Mesothelial cell of epicardium (in vitro differentiated cells): ENCODE measurements around the gene BCOR. TPM values are rescaled to one million over a fixed set of nuclear protein-coding genes. Genes with fewer than 3 reads are reported as not detected.
A peak's percentile ranks its signal among the peaks of the same experiment; 100 is the strongest.

Experiments
- DNase-seq, 2 experiments: peaks; one replicate each; pipeline ENCODE4 v3.0.0; 2021; ENCODE audit warnings: low spot score in 2 of 2; ENCODE audit not compliant: unreplicated experiment in 2 of 2
- H3K27ac Mint-ChIP-seq: 2 replicates; pipeline ENCODE4 v1.8.0; 2021; ENCODE audit warnings: mixed read lengths
- H3K27me3 Mint-ChIP-seq: 2 replicates; pipeline ENCODE4 v1.8.0; 2021; ENCODE audit warnings: low read depth, mixed read lengths
- H3K36me3 Mint-ChIP-seq: 2 replicates; pipeline ENCODE4 v1.8.0; 2021; ENCODE audit warnings: mixed read lengths
- H3K4me1 Mint-ChIP-seq: 2 replicates; pipeline ENCODE4 v1.8.0; 2021; ENCODE audit warnings: mixed read lengths
- H3K4me3 Mint-ChIP-seq: 2 replicates; pipeline ENCODE4 v1.8.0; 2021; ENCODE audit warnings: mild to moderate bottlenecking, moderate library complexity, mixed read lengths
- H3K9me3 Mint-ChIP-seq: 2 replicates; pipeline ENCODE4 v1.8.0; 2021; ENCODE audit warnings: mixed read lengths
- CTCF ChIP-seq: fragments of 200-600 bp; sonication (generic); IDR thresholded peaks from one replicate; pipeline ENCODE4 v1.5.0; 2021; ENCODE audit warnings: antibody characterized with exemption; ENCODE audit not compliant: unreplicated experiment
- total RNA-seq: library from RNA; stranded (reverse); gene quantifications from 3 replicates; pipeline ENCODE4 v1.2.1, GENCODE V29; 2021

Gene BCOR
- total RNA-seq, 1 donor from 2014 or later = 52.3 TPM

DNA sequence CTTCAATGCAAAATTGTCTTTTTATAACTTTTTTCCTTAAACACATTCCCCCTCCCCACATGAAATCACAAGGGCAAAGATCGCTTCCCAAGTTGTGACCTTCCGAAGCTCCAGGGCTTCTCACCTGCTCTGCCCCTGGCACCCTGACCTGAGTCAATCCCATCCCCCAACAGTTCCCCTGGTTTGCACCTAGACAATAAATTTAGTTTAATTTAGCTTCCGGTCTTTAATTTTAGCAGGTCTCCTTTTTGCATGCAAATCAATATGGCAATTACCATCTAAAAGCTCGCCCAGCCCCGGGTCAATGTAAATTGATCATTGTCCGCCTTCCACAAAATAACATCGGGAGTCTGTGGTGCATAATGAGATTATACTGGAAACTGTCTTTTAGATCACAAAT, 6.8 kb downstream of the BCOR start:
- no peak for TF ChIP-seq CTCF
- H3K9me3 Mint-ChIP-seq = peaks cover 7% of the 10 kb centered on the region
- H3K36me3 Mint-ChIP-seq = no peaks in the 10 kb centered on the region
- H3K27ac Mint-ChIP-seq = no peak overlapping the region
- peak overlapping the region; percentile 57 for H3K4me3 Mint-ChIP-seq
- no peaks in the 10 kb centered on the region for H3K27me3 Mint-ChIP-seq
- no peak for DNase-seq
- H3K4me1 Mint-ChIP-seq = peaks cover 68% of the 10 kb centered on the region

DNA sequence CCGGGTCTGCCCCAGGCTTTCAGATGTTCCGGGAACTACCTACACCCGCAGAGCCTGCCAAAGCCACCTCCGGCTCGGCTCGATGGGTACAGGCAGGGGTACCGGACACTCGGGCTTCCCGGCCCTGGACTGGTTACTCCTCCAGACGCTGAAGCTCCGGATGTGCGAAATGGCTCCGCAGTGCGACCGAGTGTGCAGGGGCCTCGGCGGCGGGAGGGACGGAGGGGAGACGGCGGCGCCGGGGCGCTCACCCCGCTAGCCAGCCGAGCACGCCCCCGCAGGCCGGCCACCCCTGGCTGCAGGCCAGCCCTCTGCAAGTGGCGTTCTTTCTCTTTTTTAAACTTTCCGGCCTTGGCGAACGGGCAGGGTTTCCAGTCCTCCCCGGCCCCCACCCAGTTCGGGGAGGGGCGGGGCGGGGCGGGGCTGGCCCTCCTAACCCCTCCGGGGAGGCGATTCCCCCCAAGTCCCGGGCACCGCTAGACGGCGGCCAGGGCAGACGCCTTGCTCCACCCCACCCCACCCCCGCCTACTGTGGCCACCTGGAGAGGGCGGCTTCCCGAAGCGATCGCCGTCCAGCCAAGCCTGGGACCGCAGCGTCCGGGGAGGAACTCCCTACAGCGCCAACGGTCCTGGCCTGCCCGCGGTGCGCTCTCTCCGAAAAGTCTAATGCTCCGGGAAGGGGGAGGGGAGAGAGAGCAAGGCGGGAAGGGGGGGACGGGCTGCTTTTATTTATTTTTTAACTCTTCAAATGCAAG, 7.5 kb downstream of the BCOR start:
- Mint-ChIP-seq H3K27ac (peak overlapping the region; percentile 21), H3K36me3 (no peaks in the 10 kb centered on the region), H3K27me3 (no peaks in the 10 kb centered on the region), H3K9me3 (peaks cover 7% of the 10 kb centered on the region), H3K4me1 (peaks cover 71% of the 10 kb centered on the region), H3K4me3 (peak overlapping the region; percentile 57)
- no peak for TF ChIP-seq CTCF
- no peak for DNase-seq

DNA sequence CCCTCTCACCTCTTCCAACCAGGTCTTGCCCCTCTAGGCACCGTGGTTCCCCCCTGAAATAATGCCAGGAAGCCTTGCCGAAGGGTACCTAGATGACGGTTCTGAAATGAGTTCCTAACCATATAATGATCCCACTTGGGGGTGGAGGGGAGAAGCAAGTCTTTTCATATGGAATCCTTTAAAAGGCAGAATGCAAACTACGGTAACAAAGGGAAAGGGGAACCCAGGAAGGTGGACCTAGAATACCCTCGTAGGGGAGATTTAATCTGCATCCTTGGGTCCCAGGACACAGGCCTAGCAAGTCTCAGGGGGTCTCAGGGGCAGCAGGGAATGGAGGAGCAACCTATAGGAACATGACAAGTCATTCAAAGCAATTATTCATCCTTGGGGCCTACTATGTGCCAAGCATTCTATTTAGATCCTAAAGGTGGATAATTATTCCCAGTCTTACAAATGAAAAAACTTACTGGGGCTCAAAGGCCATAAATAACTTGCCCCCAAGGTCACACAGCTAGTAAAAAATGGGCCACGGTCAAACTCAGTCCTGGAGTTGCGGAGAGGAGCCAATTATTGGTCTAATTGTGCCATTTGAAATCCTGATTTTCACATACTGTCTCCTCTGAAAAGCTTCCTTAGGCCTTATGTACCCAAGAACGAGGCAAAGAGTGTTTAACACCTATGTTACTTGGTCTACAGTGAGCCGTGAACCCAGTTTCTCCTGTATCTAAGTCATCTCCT, 8.8 kb downstream of the BCOR start:
- peaks cover 78% of the 10 kb centered on the region for H3K4me1 Mint-ChIP-seq
- peaks cover 4% of the 10 kb centered on the region for H3K9me3 Mint-ChIP-seq
- TF ChIP-seq CTCF = no peak
- H3K27me3 Mint-ChIP-seq = no peaks in the 10 kb centered on the region
- no peak for DNase-seq
- H3K36me3 Mint-ChIP-seq = no peaks in the 10 kb centered on the region
- no peak overlapping the region for H3K4me3 Mint-ChIP-seq
- H3K27ac Mint-ChIP-seq = peak overlapping the region; percentile 86

DNA sequence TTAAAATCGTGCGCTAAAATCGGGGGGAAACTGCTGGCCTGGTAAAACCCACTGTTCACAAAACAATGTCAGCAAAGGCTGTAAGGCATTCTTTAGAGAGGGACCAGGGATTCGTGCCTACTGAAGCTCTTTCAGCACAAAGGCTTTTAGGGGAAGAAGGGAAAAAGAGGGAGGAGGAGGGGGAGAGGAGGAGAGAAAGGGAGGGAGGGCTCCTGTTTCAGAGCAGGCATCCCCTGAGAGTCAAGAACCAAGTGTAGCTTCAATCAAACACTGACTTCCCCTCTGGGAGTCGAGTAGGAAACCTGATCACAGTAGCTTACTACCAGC, 9.5 kb downstream of the BCOR start:
- no peaks in the 10 kb centered on the region for H3K36me3 Mint-ChIP-seq
- no peak for DNase-seq
- H3K9me3 Mint-ChIP-seq = peaks cover 4% of the 10 kb centered on the region
- TF ChIP-seq CTCF = no peak
- H3K4me3 Mint-ChIP-seq = no peak overlapping the region
- no peaks in the 10 kb centered on the region for H3K27me3 Mint-ChIP-seq
- H3K27ac Mint-ChIP-seq = peak overlapping the region; percentile 86
- H3K4me1 Mint-ChIP-seq = peaks cover 75% of the 10 kb centered on the region

- Mint-ChIP-seq H3K9me3 (peaks cover 4% of the 10 kb centered on the region), H3K27me3 (no peaks in the 10 kb centered on the region), H3K4me3 (no peak overlapping the region)
Observed at GRCh38 chrX:40087425-40088298, 10.1 kb downstream of the BCOR start.

More at GRCh38 chrX:40087425-40088298, 10.1 kb downstream of the BCOR start:
- TF ChIP-seq CTCF = no peak
- Mint-ChIP-seq H3K27ac (peak overlapping the region; percentile 86), H3K36me3 (no peaks in the 10 kb centered on the region), H3K4me1 (peaks cover 71% of the 10 kb centered on the region)
- no peak for DNase-seq
